ENCODE results near the gene MC4R. TPM values are rescaled to one million over a fixed set of nuclear protein-coding genes. Genes with fewer than 3 reads are reported as not detected.

Gene MC4R
- total and polyA plus RNA-seq, 10 of the 15 experiments (the other 5 are each of a cell fraction or from before 2014, with no cell fraction given), result not detected

- no peak for TF ChIP-seq RELB (IDR thresholded peaks at IDR 0.05; ENCODE audit: low read depth)
- no peak for TF ChIP-seq TCF12 (IDR thresholded peaks at IDR 0.05; ENCODE audit: low read depth, low read length)
- no peak for TF ChIP-seq CBX3 (IDR thresholded peaks at IDR 0.05; ENCODE audit: borderline replicate concordance, low read depth)
- no peak for TF ChIP-seq E2F8 (IDR thresholded peaks at IDR 0.05; ENCODE audit: low read depth, partially characterized antibody)
- TF ChIP-seq ZNF24 (IDR thresholded peaks at IDR 0.05), result no peak
- TF ChIP-seq RCOR1 (conservative IDR thresholded peaks at IDR 0.05; ENCODE audit: low read depth, low read length), result no peak
Measured at GRCh38 chr18:60377778-60378469, 5.3 kb upstream of the MC4R start (continued).

- Histone ChIP-seq H3K9me3 (replicated peaks; ENCODE audit: control insufficient read depth, insufficient read depth, low read length) (no peaks in the 10 kb centered on the region), H3K36me3 (ENCODE audit: control insufficient read depth in 2 of 2, insufficient read depth in 2 of 2, low read length in 1 of 2) (no peaks in the 10 kb centered on the region), H3K9ac (ENCODE audit: control insufficient read depth, insufficient read depth, low read length) (no peak overlapping the region), H3K4me3 (no peak overlapping the region), H3K27ac (ENCODE audit: control insufficient read depth, insufficient read depth) (no peak overlapping the region), H3K27me3 (replicated peaks in 1 of 2; ENCODE audit: control insufficient read depth in 2 of 2, insufficient read depth in 2 of 2, low read length in 1 of 2) (no peaks in the 10 kb centered on the region), H3K4me1 (ENCODE audit: control insufficient read depth, insufficient read depth, low read length) (no peaks in the 10 kb centered on the region), H3K4me2 (ENCODE audit: control insufficient read depth, insufficient read depth) (no peak overlapping the region), H4K20me1 (ENCODE audit: control insufficient read depth, insufficient read depth) (no peaks in the 10 kb centered on the region), H3K79me2 (ENCODE audit: control insufficient read depth, insufficient read depth, low read length) (no peaks in the 10 kb centered on the region), H2AFZ (ENCODE audit: control insufficient read depth, low read depth, low read length) (no peak overlapping the region)
- FAIRE-seq (no peak), DNase-seq (ENCODE audit: low read depth, low spot score) (no peak), ATAC-seq (no peak)
- 6% methylated on average over 4 of the region's 4 CpGs for WGBS (ENCODE audit: insufficient coverage, insufficient replicate concordance, low lambda C conversion rate, missing lambda C conversion rate)
- no TSS peak for BruUV-seq (replicated peaks)
- ChIA-PET SMC1A (ENCODE audit: uncharacterized antibody, unreplicated experiment) (interaction anchor here (0.8 kb wide), 1 partner anchor 533 kb away, joined by 3 read pairs; no protein-coding TSS in a partner anchor), RAD21 (ENCODE audit: unreplicated experiment) (no interaction called here), POLR2A (no interaction called here), CTCF (interaction anchor here (1.0 kb wide), 1 partner anchor 32 kb away, joined by 3 read pairs; no protein-coding TSS in a partner anchor)
- TF ChIP-seq ZNF592 (IDR thresholded peaks at IDR 0.05), result no peak
- no peak for TF ChIP-seq MYC (IDR thresholded peaks at IDR 0.05; ENCODE audit: insufficient read depth, insufficient read length, insufficient replicate concordance, low read length, severe bottlenecking)
- no peak for TF ChIP-seq HDAC6 (IDR thresholded peaks at IDR 0.05; ENCODE audit: unreplicated experiment)
- no peak for TF ChIP-seq GATAD2B (conservative IDR thresholded peaks at IDR 0.05; ENCODE audit: low read depth)
- TF ChIP-seq MAX (IDR thresholded peaks at IDR 0.05; ENCODE audit: low read depth, low read length), result no peak
- in situ Hi-C loops (cut with MboI), result no loop called here
- intact Hi-C loops (cut with micrococcal nuclease; ENCODE audit: unreplicated experiment), result no loop called here
Measured at GRCh38 chr18:60372132-60372531, 443 bp downstream of the MC4R start.

All from GM12878 (cell line).